Ramos (cell line): Measurements from ENCODE around the gene CDC25C.

Experiments used
- in situ Hi-C: fragments of 300-500 bp; cut with MboI; formaldehyde crosslinking; loops from one replicate; pipeline ENCODE4 v1.14.3; 2022; ENCODE audit warnings: low sequenced_read_pairs; ENCODE audit not compliant: unreplicated experiment

The CDC25C gene

GRCh38 chr5:138240650-138241385 lies 90.8 kb downstream of the CDC25C start:
- in situ Hi-C loops = no loop called here

- in situ Hi-C loops = no loop called here
Measured at GRCh38 chr5:138238034-138238433, 93.6 kb downstream of the CDC25C start.
